Measurements from ENCODE around the gene KRTAP5-4.
"Not testable (repeated sequence)": the region's sequence is repeated elsewhere in the genome, so short reads cannot be mapped to it uniquely, and the experiment has no call there.

KRTAP5-4 gene

GRCh38 chr11:1600626-1601025, 21.3 kb downstream of the KRTAP5-4 start:
- no peak for DNase-seq (ENCODE audit: low read depth)

- no peak for DNase-seq (ENCODE audit: low read depth)
Measured at GRCh38 chr11:1598816-1599215, 23.1 kb downstream of the KRTAP5-4 start.

GRCh38 chr11:1598406-1598805, 23.5 kb downstream of the KRTAP5-4 start:
- not testable (repeated sequence) for DNase-seq (ENCODE audit: low read depth)

GRCh38 chr11:1597994-1598380, 24.0 kb downstream of the KRTAP5-4 start, which contains the start of gene KRTAP5-2:
Gene KRTAP5-2, minus strand, starts transcription at chr11:1598294. Its CDS starts 44 bp downstream, at chr11:1598250.
- no peak for DNase-seq (ENCODE audit: low read depth)

GRCh38 chr11:1597331-1597993, 24.5 kb downstream of the KRTAP5-4 start:
- DNase-seq (ENCODE audit: low read depth): no peak

- not testable (repeated sequence) for DNase-seq (ENCODE audit: low read depth)
Measured at GRCh38 chr11:1596576-1597121, 25.3 kb downstream of the KRTAP5-4 start.

GRCh38 chr11:1595994-1596575, 25.9 kb downstream of the KRTAP5-4 start:
- not testable (repeated sequence) for DNase-seq (ENCODE audit: low read depth)

- no peak for DNase-seq (ENCODE audit: low read depth)
Measured at GRCh38 chr11:1592628-1593027, 29.3 kb downstream of the KRTAP5-4 start.

GRCh38 chr11:1589996-1590395, 31.9 kb downstream of the KRTAP5-4 start:
- DNase-seq (ENCODE audit: low read depth): no peak

GRCh38 chr11:1589191-1589963, 32.6 kb downstream of the KRTAP5-4 start:
- DNase-seq (ENCODE audit: low read depth): not testable (repeated sequence)

GRCh38 chr11:1586699-1587098, 35.2 kb downstream of the KRTAP5-4 start:
- DNase-seq (ENCODE audit: low read depth): no peak

GRCh38 chr11:1584661-1585370, 37.1 kb downstream of the KRTAP5-4 start, which contains the start of gene KRTAP5-1:
Gene KRTAP5-1, minus strand, starts transcription at chr11:1585283. Its CDS starts 34 bp downstream, at chr11:1585249.
- DNase-seq (ENCODE audit: low read depth): not testable (repeated sequence)

GRCh38 chr11:1582909-1583308, 39.0 kb downstream of the KRTAP5-4 start:
- not testable (repeated sequence) for DNase-seq (ENCODE audit: low read depth)

GRCh38 chr11:1581976-1582375, 40.0 kb downstream of the KRTAP5-4 start:
- no peak for DNase-seq (ENCODE audit: low read depth)

- DNase-seq (ENCODE audit: low read depth): no peak
Measured at GRCh38 chr11:1576825-1577224, 45.1 kb downstream of the KRTAP5-4 start.

GRCh38 chr11:1575756-1576155, 46.2 kb downstream of the KRTAP5-4 start:
- not testable (repeated sequence) for DNase-seq (ENCODE audit: low read depth)

- no peak for DNase-seq (ENCODE audit: low read depth)
Measured at GRCh38 chr11:1574933-1575242, 47.0 kb downstream of the KRTAP5-4 start.

- DNase-seq (ENCODE audit: low read depth): no peak
Measured at GRCh38 chr11:1574238-1574932, 47.6 kb downstream of the KRTAP5-4 start.

GRCh38 chr11:1573903-1574237, 48.1 kb downstream of the KRTAP5-4 start:
- DNase-seq (ENCODE audit: low read depth): no peak

GRCh38 chr11:1573077-1573902, 48.6 kb downstream of the KRTAP5-4 start:
- DNase-seq (ENCODE audit: low read depth): no peak

All from GM04504 (cell line).